Bronchus fibroblast of lung (primary cell): ENCODE data around the gene C6orf136. TPM values are rescaled to one million over a fixed set of nuclear protein-coding genes. Genes with fewer than 3 reads are reported as not detected.

Experiments used
- total RNA-seq: library from RNA; depleted of rRNA; stranded (reverse); fragments of >200 nt; gene quantifications from 2 replicates; pipeline ENCODE4 v1.2.3, GENCODE V29; 2015

The C6orf136 gene
- 6.8 and 8.7 TPM in 2 replicates for total RNA-seq

GRCh38 chr6:30646450-30647241, at the start of gene C6orf136:
Gene C6orf136, plus strand, starts transcription at chr6:30647133. Its CDS starts 99 bp downstream, at chr6:30647232.

GRCh38 chr6:30616811-30617564, 29.9 kb upstream of the C6orf136 start, which contains the start of gene PPP1R10:
Gene PPP1R10, minus strand, starts transcription at chr6:30617243. Its CDS starts 7,299 bp downstream, at chr6:30609944.

GRCh38 chr6:30617565-30618269, 29.2 kb upstream of the C6orf136 start, which contains the start of gene MRPS18B:
Gene MRPS18B, plus strand, starts transcription at chr6:30617840. Its CDS starts 26 bp downstream, at chr6:30617866.

GRCh38 chr6:30626484-30627366, 20.2 kb upstream of the C6orf136 start, which contains the start of gene ATAT1:
Gene ATAT1, plus strand, starts transcription at chr6:30626874.

GRCh38 chr6:30672445-30673253, 25.7 kb downstream of the C6orf136 start, which contains the start of gene DHX16:
Gene DHX16, minus strand, starts transcription at chr6:30673006. Its CDS starts 165 bp downstream, at chr6:30672841.

GRCh38 chr6:30686009-30686907, 39.3 kb downstream of the C6orf136 start, which contains the start of gene PPP1R18:
Gene PPP1R18, minus strand, starts transcription at chr6:30686645. Its CDS starts 627 bp downstream, at chr6:30686018.

GRCh38 chr6:30690403-30691207, 43.7 kb downstream of the C6orf136 start, which contains the start of gene NRM:
Gene NRM, minus strand, starts transcription at chr6:30690984. Its CDS starts 10 bp downstream, at chr6:30690974.

Other genes starting within 250 kb of the C6orf136 start
- 92.2 and 93.1 TPM in 2 replicates for gene HLA-E, start 157.6 kb upstream of the C6orf136 start, total RNA-seq
- 28.7 and 42.5 TPM in 2 replicates for gene GNL1, start 90.6 kb upstream of the C6orf136 start, total RNA-seq
- 11.6 and 12.9 TPM in 2 replicates for gene PRR3, start 89.8 kb upstream of the C6orf136 start, total RNA-seq
- 31.1 and 34.2 TPM in 2 replicates for gene ABCF1, start 75.7 kb upstream of the C6orf136 start, total RNA-seq
- 19.8 and 24.0 TPM in 2 replicates for gene PPP1R10, start 29.9 kb upstream of the C6orf136 start, total RNA-seq
- gene MRPS18B, start 29.3 kb upstream of the C6orf136 start, total RNA-seq, result 65.1 and 70.5 TPM in 2 replicates
- gene ATAT1, start 20.3 kb upstream of the C6orf136 start, total RNA-seq, result 4.5 and 6.4 TPM in 2 replicates
- 25.1 and 29.6 TPM in 2 replicates for gene DHX16, start 25.9 kb downstream of the C6orf136 start, total RNA-seq
- gene PPP1R18, start 39.5 kb downstream of the C6orf136 start, total RNA-seq, result 58.6 and 62.5 TPM in 2 replicates
- gene NRM, start 43.9 kb downstream of the C6orf136 start, total RNA-seq, result 21.0 and 24.1 TPM in 2 replicates
- gene MDC1, start 70.1 kb downstream of the C6orf136 start, total RNA-seq, result 9.8 and 11.6 TPM in 2 replicates
- gene TUBB, start 73.2 kb downstream of the C6orf136 start, total RNA-seq, result 2,052 and 2,194 TPM in 2 replicates
- gene FLOT1, start 95.6 kb downstream of the C6orf136 start, total RNA-seq, result 178 and 180 TPM in 2 replicates
- 56.9 and 75.8 TPM in 2 replicates for gene IER3, start 97.4 kb downstream of the C6orf136 start, total RNA-seq
- 12.3 and 13.1 TPM in 2 replicates for gene DDR1, start 237.4 kb downstream of the C6orf136 start, total RNA-seq